Liver (tissue), 9 donors: ENCODE measurements around the gene TEX53. TPM values are rescaled to one million over a fixed set of nuclear protein-coding genes. Genes with fewer than 3 reads are reported as not detected.

ENCODE experiments used
- DNase-seq: peaks from one replicate; pipeline ENCODE4 v3.0.0-alpha.2; 2017; ENCODE audit warnings: low spot score
- H3K27ac ChIP-seq, 2 donors: one replicate each; pipeline ENCODE4 v1.7.0; 2013; ENCODE audit warnings: inconsistent platforms in 2 of 2, low read length in 2 of 2, control low read depth in 1 of 2, low read depth in 1 of 2, mild to moderate bottlenecking in 1 of 2
- H3K27me3 ChIP-seq, 4 donors: one replicate each; pipeline versions ENCODE4 v1.6.1 to v1.7.0; 2013; ENCODE audit warnings: low read length in 3 of 4, inconsistent platforms in 1 of 4, mild to moderate bottlenecking in 1 of 4, moderate library complexity in 1 of 4; ENCODE audit not compliant: control insufficient read depth in 4 of 4, insufficient read depth in 4 of 4
- H3K36me3 ChIP-seq, 4 donors: one replicate each; pipeline versions ENCODE4 v1.6.1 to v1.7.0; 2013; ENCODE audit warnings: low read length in 3 of 4, mild to moderate bottlenecking in 3 of 4, low read depth in 1 of 4, moderate library complexity in 1 of 4; ENCODE audit not compliant: control insufficient read depth in 4 of 4, insufficient read depth in 3 of 4
- H3K4me1 ChIP-seq, 4 donors: one replicate each; pipeline versions ENCODE4 v1.6.1 to v1.7.0; 2013; ENCODE audit warnings: low read length in 3 of 4, mild to moderate bottlenecking in 3 of 4, moderate library complexity in 1 of 4; ENCODE audit not compliant: control insufficient read depth in 4 of 4, insufficient read depth in 4 of 4
- H3K4me3 ChIP-seq, 3 donors: one replicate each; pipeline versions ENCODE4 v1.6.1 to v1.7.0; 2013; ENCODE audit warnings: low read length in 3 of 3, control low read depth in 1 of 3, low read depth in 1 of 3, mild to moderate bottlenecking in 1 of 3
- H3K9ac ChIP-seq, 2 donors: one replicate each; pipeline ENCODE4 v1.7.0; 2013; ENCODE audit warnings: low read length in 2 of 2, mild to moderate bottlenecking in 2 of 2, moderate library complexity in 2 of 2, control low read depth in 1 of 2, low read depth in 1 of 2
- H3K9me3 ChIP-seq, 4 donors: one replicate each; pipeline versions ENCODE4 v1.6.1 to v1.7.0; 2013; ENCODE audit warnings: low read length in 3 of 4; ENCODE audit not compliant: control insufficient read depth in 4 of 4
- ATF3 ChIP-seq: IDR thresholded peaks from 2 replicates; pipeline ENCODE4 v1.6.1; 2016; ENCODE audit warnings: antibody characterized with exemption
- EGR1 ChIP-seq, 2 donors: IDR thresholded peaks; 2 replicates each; pipeline ENCODE4 v1.6.1; 2016 to 2018; ENCODE audit warnings: antibody characterized with exemption in 2 of 2, low read depth in 2 of 2
- FOXA1 ChIP-seq: IDR thresholded peaks from 2 replicates; pipeline ENCODE4 v1.6.1; 2016; ENCODE audit warnings: antibody characterized with exemption
- FOXA2 ChIP-seq: IDR thresholded peaks from 2 replicates; pipeline ENCODE4 v1.6.1; 2016; ENCODE audit warnings: antibody characterized with exemption
- GABPA ChIP-seq, 2 donors: IDR thresholded peaks in 1 of 2; conservative IDR thresholded peaks in 1 of 2; 2 replicates each; pipeline ENCODE4 v1.6.1; 2016; ENCODE audit warnings: antibody characterized with exemption in 2 of 2, mild to moderate bottlenecking in 1 of 2, moderate library complexity in 1 of 2
- HNF4A ChIP-seq, 2 donors: conservative IDR thresholded peaks; 2 replicates each; pipeline ENCODE4 v1.6.1; 2016; ENCODE audit warnings: antibody characterized with exemption in 2 of 2, mild to moderate bottlenecking in 2 of 2
- HNF4G ChIP-seq: IDR thresholded peaks from 2 replicates; pipeline ENCODE4 v1.6.1; 2016; ENCODE audit warnings: antibody characterized with exemption
- JUND ChIP-seq, 2 donors: IDR thresholded peaks; 2 replicates each; pipeline ENCODE4 v1.6.1; 2016; ENCODE audit warnings: antibody characterized with exemption in 2 of 2
- MAX ChIP-seq: IDR thresholded peaks from 2 replicates; pipeline ENCODE4 v1.6.1; 2016; ENCODE audit warnings: antibody characterized with exemption
- NR2F2 ChIP-seq: IDR thresholded peaks from 2 replicates; pipeline ENCODE4 v1.6.1; 2016; ENCODE audit warnings: antibody characterized with exemption
- RAD21 ChIP-seq, 2 donors: IDR thresholded peaks; 2 replicates each; pipeline ENCODE4 v1.6.1; 2016; ENCODE audit warnings: antibody characterized with exemption in 2 of 2, mild to moderate bottlenecking in 2 of 2
- REST ChIP-seq: IDR thresholded peaks from 2 replicates; pipeline ENCODE4 v1.6.1; 2016; ENCODE audit warnings: antibody characterized with exemption, mild to moderate bottlenecking
- RXRA ChIP-seq, 2 donors: IDR thresholded peaks; 2 replicates each; pipeline ENCODE4 v1.6.1; 2017 to 2018; ENCODE audit warnings: antibody characterized with exemption in 2 of 2, mild to moderate bottlenecking in 1 of 2
- SP1 ChIP-seq: IDR thresholded peaks from 2 replicates; pipeline ENCODE4 v1.6.1; 2018; ENCODE audit warnings: antibody characterized with exemption, mild to moderate bottlenecking
- TAF1 ChIP-seq: conservative IDR thresholded peaks from 2 replicates; pipeline ENCODE4 v1.6.1; 2016; ENCODE audit warnings: antibody characterized with exemption, mild to moderate bottlenecking
- YY1 ChIP-seq: IDR thresholded peaks from 2 replicates; pipeline ENCODE4 v1.6.1; 2016; ENCODE audit warnings: antibody characterized with exemption, mild to moderate bottlenecking
- ZBTB33 ChIP-seq: IDR thresholded peaks from 2 replicates; pipeline ENCODE4 v1.6.1; 2016; ENCODE audit warnings: antibody characterized with exemption
- WGBS: extraction: QIAGEN DNeasy Blood & Tissue Kit; methylation state at CpG from one replicate; pipeline ENCODE4 v1.1.7; 2013; 5-methylcytosine and 5-hydroxymethylcytosine counted together
- polyA plus RNA-seq, 2 donors: library from polyadenylated mRNA; stranded (reverse) in 1 of 2; unstranded in 1 of 2; fragments of 200-250 nt in 1 of 2; fragments of >200 nt in 1 of 2; fragmentation: Nextera tagmentation in 1 of 2; extraction: Ambion mirVana in 1 of 2; gene quantifications; one replicate each; pipeline versions ENCODE4 v1.2.1 to v1.2.3, GENCODE V29; 2013 to 2015
- total RNA-seq, 2 donors: library from RNA; depleted of rRNA; stranded (reverse); fragments of >200 nt; gene quantifications; one replicate each; pipeline ENCODE4 v1.2.3, GENCODE V29; 2014
- donor health status: healthy.
- donor health status: healthy.
- donor health status: healthy.
- donor health status: healthy.
- donor health status: healthy.

The TEX53 gene
- total and polyA plus RNA-seq, 4 donors: not detected

- no peaks in the 10 kb centered on the region for H3K36me3 ChIP-seq
- no peaks in the 10 kb centered on the region for H3K9me3 ChIP-seq
- 92% methylated on average over 4 of the region's 4 CpGs for WGBS
- no peak overlapping the region for H3K4me3 ChIP-seq
- no peak overlapping the region for H3K9ac ChIP-seq
- H3K27ac ChIP-seq: no peak overlapping the region
- TF ChIP-seq ATF3 (no peak), HNF4A (conservative IDR thresholded peaks at IDR 0.05) (no peak), HNF4G (no peak), JUND (IDR thresholded peaks at IDR 0.05) (no peak), RAD21 (IDR thresholded peaks at IDR 0.05) (no peak), EGR1 (IDR thresholded peaks at IDR 0.05; ENCODE audit: low read depth in 2 of 2) (no peak), GABPA (IDR thresholded peaks at IDR 0.05 in 1 of 2, conservative IDR thresholded peaks at IDR 0.05 in 1 of 2) (no peak), ZBTB33 (no peak), MAX (no peak)
- no peak for DNase-seq
- no peaks in the 10 kb centered on the region for H3K4me1 ChIP-seq
- H3K27me3 ChIP-seq: no peaks in the 10 kb centered on the region
Measured at GRCh38 chr9:114690308-114690707, 32.7 kb upstream of the TEX53 start.

GRCh38 chr9:114689813-114690212 lies 32.2 kb upstream of the TEX53 start:
- no peak for TF ChIP-seq REST
- no peak for TF ChIP-seq TAF1
- TF ChIP-seq NR2F2: no peak
- TF ChIP-seq SP1: no peak
- TF ChIP-seq EGR1 (IDR thresholded peaks at IDR 0.05; ENCODE audit: low read depth in 2 of 2): no peak
- TF ChIP-seq HNF4A (conservative IDR thresholded peaks at IDR 0.05): no peak
- TF ChIP-seq HNF4G: no peak
- no peak for TF ChIP-seq FOXA2
- no peak for TF ChIP-seq MAX
- TF ChIP-seq ZBTB33: no peak
- no peak for TF ChIP-seq FOXA1
- TF ChIP-seq RXRA (IDR thresholded peaks at IDR 0.05): no peak
- TF ChIP-seq YY1: no peak

More at GRCh38 chr9:114689813-114690212, 32.2 kb upstream of the TEX53 start:
- H3K9me3 ChIP-seq: no peaks in the 10 kb centered on the region
- WGBS: 83% methylated on average over 7 of the region's 7 CpGs
- no peak for DNase-seq
- no peak overlapping the region for H3K27ac ChIP-seq
- no peak overlapping the region for H3K4me3 ChIP-seq
- no peak overlapping the region for H3K9ac ChIP-seq
- no peaks in the 10 kb centered on the region for H3K36me3 ChIP-seq
- no peaks in the 10 kb centered on the region for H3K4me1 ChIP-seq
- no peaks in the 10 kb centered on the region for H3K27me3 ChIP-seq
